K562 (cell line): ENCODE data around the gene INTS6. TPM values are rescaled to one million over a fixed set of nuclear protein-coding genes. Genes with fewer than 3 reads are reported as not detected.

ENCODE experiments used
- ATAC-seq: fragments of 200-7000 bp; cut with Tn5 transposase; 3 replicates; pipeline ENCODE4 v1.9.1; 2020; ENCODE audit warnings: moderate library complexity
- BruUV-seq: library from RNA; stranded (reverse); fragments of 400-500 nt; replicated peaks from 2 replicates; lab custom pipeline; 2021; lab: Mats Ljungman, UMichigan
- CTCF ChIA-PET: fragments of 300-600 bp; formaldehyde crosslinking; extraction: SDS; loops from one replicate; lab custom pipeline; 2021; ENCODE audit warnings: low intra/inter-chr PET ratio; lab: Yijun Ruan, JAX
- POLR2A ChIA-PET: fragments of 300-600, 350-650 bp; sonication (Branson Sonifier 250); formaldehyde crosslinking; extraction: SDS; loops from one replicate; lab custom pipeline; 2021; ENCODE audit warnings: antibody characterized with exemption, inconsistent platforms; lab: Yijun Ruan, JAX
- DNase-seq, 4 experiments: peaks; one replicate each; pipeline versions ENCODE4 v3.0.0 to v3.0.0-alpha.2; 2011 to 2018; ENCODE audit warnings: low spot score in 3 of 4, mixed read lengths in 3 of 4; ENCODE audit errors: extremely low read depth in 1 of 4
- FAIRE-seq: peaks from 2 replicates; lab custom pipeline; 2011; peaks lifted over from hg19 to GRCh38; lab: Jason Lieb, UNC
- H2AFZ ChIP-seq: 2 replicates; pipeline ENCODE4 v1.6.0; 2011; ENCODE audit warnings: low read depth, low read length, control low read depth, inconsistent platforms
- H3K27ac ChIP-seq: fragments of 200-600 bp; 3 replicates; pipeline ENCODE4 v1.8.0; 2011; ENCODE audit warnings: low read depth, mild to moderate bottlenecking, control low read depth, inconsistent platforms, low read length, moderate library complexity, mixed read lengths; ENCODE audit errors: extremely low read depth
- H3K27me3 ChIP-seq, 2 experiments: fragments of 300-600 bp in 1 of 2; 2 replicates in 1 of 2; 3 replicates in 1 of 2; pipeline versions ENCODE4 v1.6.0 to v1.8.0; 2011; ENCODE audit warnings: inconsistent platforms in 2 of 2, low read length in 2 of 2, mild to moderate bottlenecking in 1 of 2, mixed read lengths in 1 of 2, moderate library complexity in 1 of 2; ENCODE audit not compliant: control insufficient read depth in 2 of 2, insufficient read depth in 2 of 2
- H3K36me3 ChIP-seq: fragments of 300-600 bp; 3 replicates; pipeline ENCODE4 v1.8.0; 2011; ENCODE audit warnings: mild to moderate bottlenecking, low read length, inconsistent platforms; ENCODE audit not compliant: control insufficient read depth, insufficient read depth
- H3K4me1 ChIP-seq, 2 experiments: fragments of 200-600 bp in 1 of 2; replicated peaks in 1 of 2; 2 replicates in 1 of 2; 3 replicates in 1 of 2; pipeline versions ENCODE4 v1.5.1 to v1.8.0; 2011; ENCODE audit warnings: inconsistent platforms in 2 of 2, low read length in 2 of 2, mild to moderate bottlenecking in 1 of 2, mixed read lengths in 1 of 2, moderate library complexity in 1 of 2; ENCODE audit not compliant: control insufficient read depth in 2 of 2, insufficient read depth in 2 of 2
- H3K4me2 ChIP-seq: 2 replicates; pipeline ENCODE4 v1.6.1; 2011; ENCODE audit warnings: low read length, control low read depth, inconsistent platforms, mixed read lengths; ENCODE audit not compliant: insufficient read depth
- H3K4me3 ChIP-seq: fragments of 200-600 bp; sonication (generic), shearing (Covaris generic); 2 replicates; pipeline ENCODE4 v1.5.1; 2016; ENCODE audit warnings: control low read depth, inconsistent platforms
- H3K79me2 ChIP-seq: fragments of 200-600 bp; 3 replicates; pipeline ENCODE4 v1.8.0; 2011; ENCODE audit warnings: low read length, inconsistent platforms; ENCODE audit not compliant: control insufficient read depth, insufficient read depth
- H3K9ac ChIP-seq, 2 experiments: 2 replicates each; pipeline versions ENCODE4 v1.6.0 to v1.6.1; 2011; ENCODE audit warnings: low read depth in 2 of 2, low read length in 2 of 2, control low read depth in 1 of 2, inconsistent platforms in 1 of 2, mild to moderate bottlenecking in 1 of 2, mixed read lengths in 1 of 2; ENCODE audit not compliant: insufficient read depth in 1 of 2
- H3K9me1 ChIP-seq: one replicate; pipeline ENCODE4 v1.6.0; 2011; ENCODE audit warnings: inconsistent platforms, mild to moderate bottlenecking, low read length, moderate library complexity; ENCODE audit not compliant: control insufficient read depth, insufficient read depth
- H3K9me3 ChIP-seq: replicated peaks from 2 replicates; pipeline ENCODE4 v1.5.1; 2011; ENCODE audit warnings: low read depth, low read length, inconsistent platforms; ENCODE audit not compliant: control insufficient read depth, insufficient read depth
- H4K20me1 ChIP-seq: replicated peaks from 2 replicates; pipeline ENCODE4 v1.6.1; 2011; ENCODE audit warnings: low read length, inconsistent platforms, mixed read lengths; ENCODE audit not compliant: control insufficient read depth, insufficient read depth
- ASH1L ChIP-seq: fragments of 450-650 bp; IDR thresholded peaks from 2 replicates; pipeline ENCODE4 v1.6.1; 2018; ENCODE audit warnings: borderline replicate concordance, mild to moderate bottlenecking, low read depth; ENCODE audit not compliant: partially characterized antibody
- CEBPB ChIP-seq: fragments of 450-650 bp; IDR thresholded peaks from 2 replicates; pipeline ENCODE4 v1.6.1; 2016; ENCODE audit warnings: missing genetic modification characterization, missing compliant biosample characterization
- DEAF1 ChIP-seq: fragments of 450-650 bp; formaldehyde crosslinking; IDR thresholded peaks from 2 replicates; pipeline ENCODE4 v1.4.0; 2020; ENCODE audit warnings: mild to moderate bottlenecking, moderate library complexity
- ETV5 ChIP-seq: sonication (generic); formaldehyde crosslinking; IDR thresholded peaks from 2 replicates; pipeline ENCODE4 v1.4.0; 2020; ENCODE audit warnings: low read depth, mild to moderate bottlenecking, missing genetic modification reagents
- HDAC6 ChIP-seq: IDR thresholded peaks from 2 replicates; pipeline ENCODE4 v1.6.1; 2012; ENCODE audit warnings: low read depth, mild to moderate bottlenecking, control low read depth, inconsistent platforms, low read length, moderate library complexity
- NR1H2 ChIP-seq: sonication (generic); formaldehyde crosslinking; IDR thresholded peaks from 2 replicates; pipeline ENCODE4 v1.4.0; 2020; ENCODE audit warnings: mild to moderate bottlenecking, missing genetic modification reagents
- PHTF2 ChIP-seq: fragments of 250-450 bp; sonication (Bioruptor Pico); IDR thresholded peaks from 2 replicates; pipeline ENCODE4 v1.5.0; 2021; ENCODE audit warnings: mild to moderate bottlenecking
- TCFL5 ChIP-seq: fragments of 250-450 bp; sonication (Bioruptor Pico); conservative IDR thresholded peaks from 2 replicates; pipeline ENCODE4 v1.6.1; 2021; ENCODE audit warnings: mild to moderate bottlenecking, moderate library complexity, matching md5 sums
- ZFPM2 ChIP-seq: fragments of 250-450 bp; sonication (Bioruptor Pico); IDR thresholded peaks from 2 replicates; pipeline ENCODE4 v1.5.1; 2022; ENCODE audit warnings: mild to moderate bottlenecking
- ZNF347 ChIP-seq: fragments of 450-650 bp; formaldehyde crosslinking; IDR thresholded peaks from 2 replicates; pipeline ENCODE4 v1.4.0; 2020; ENCODE audit warnings: low read depth, mild to moderate bottlenecking, moderate library complexity
- ZNF561 ChIP-seq: fragments of 450-650 bp; formaldehyde crosslinking; conservative IDR thresholded peaks from 2 replicates; pipeline ENCODE4 v1.4.0; 2020; ENCODE audit warnings: mild to moderate bottlenecking, moderate library complexity
- ZNF586 ChIP-seq: fragments of 450-650 bp; formaldehyde crosslinking; conservative IDR thresholded peaks from 2 replicates; pipeline ENCODE4 v1.4.0; 2020; ENCODE audit warnings: mild to moderate bottlenecking, moderate library complexity
- ZNF707 ChIP-seq: fragments of 250-450 bp; sonication (Bioruptor Pico); conservative IDR thresholded peaks from 2 replicates; pipeline ENCODE4 v1.8.0; 2022; ENCODE audit warnings: inconsistent platforms, mild to moderate bottlenecking, moderate library complexity
- WGBS: fragments of 100-300 bp; shearing (Covaris generic); methylation state at CpG from one replicate; pipeline ENCODE4 v1.1.6; 2016; ENCODE audit warnings: low coverage, mixed read lengths; ENCODE audit not compliant: insufficient coverage; ENCODE audit errors: missing lambda C conversion rate; 5-methylcytosine and 5-hydroxymethylcytosine counted together
- in situ Hi-C: fragments of 300-500 bp; cut with MboI; formaldehyde crosslinking; loops from 4 replicates; pipeline ENCODE4 v1.15.0; 2018; ENCODE audit warnings: inconsistent platforms, mixed read lengths
- intact Hi-C: fragments of 100-400 bp; cut with micrococcal nuclease; formaldehyde crosslinking; loops from 2 replicates; pipeline ENCODE4 v1.14.2; 2022
- polyA plus RNA-seq, 8 experiments: library from polyadenylated mRNA; depleted of rRNA in 4 of 8; stranded (reverse) in 5 of 8; unstranded in 3 of 8; fragments of >200 nt; fragmentation: Nextera tagmentation in 2 of 8; fragmentation: Illumina TruSeq in 1 of 8; extraction: Ambion mirVana in 2 of 8; extraction: Trizol in 1 of 8; gene quantifications; 2 replicates each; pipeline versions ENCODE4 v1.2.1 to v1.2.3, GENCODE V29; 2011 to 2014; ENCODE audit warnings: inconsistent platforms in 1 of 8, missing spikeins in 1 of 8
- total RNA-seq, 7 experiments: library from RNA; depleted of rRNA in 6 of 7; stranded (reverse); fragments of >200 nt in 6 of 7; fragmentation: Illumina TruSeq in 2 of 7; extraction: Trizol in 2 of 7; gene quantifications; 2 replicates each; pipeline versions ENCODE4 v1.2.1 to v1.2.3, GENCODE V29; 2011 to 2021; ENCODE audit warnings: low replicate concordance in 1 of 7
- TF ChIP-seq, protein P1 (sequence below): fragments of 250-450 bp; sonication (Bioruptor Pico); IDR thresholded peaks from 2 replicates; pipeline ENCODE4 v1.8.0; 2022; ENCODE audit warnings: moderate library complexity, mild to moderate bottlenecking, inconsistent platforms

The INTS6 gene
- total and polyA plus RNA-seq, 9 of the 15 experiments (the other 6 are each of a cell fraction or from before 2014, with no cell fraction given), result 3.7 to 29.8 (median 16.1) TPM

DNA sequence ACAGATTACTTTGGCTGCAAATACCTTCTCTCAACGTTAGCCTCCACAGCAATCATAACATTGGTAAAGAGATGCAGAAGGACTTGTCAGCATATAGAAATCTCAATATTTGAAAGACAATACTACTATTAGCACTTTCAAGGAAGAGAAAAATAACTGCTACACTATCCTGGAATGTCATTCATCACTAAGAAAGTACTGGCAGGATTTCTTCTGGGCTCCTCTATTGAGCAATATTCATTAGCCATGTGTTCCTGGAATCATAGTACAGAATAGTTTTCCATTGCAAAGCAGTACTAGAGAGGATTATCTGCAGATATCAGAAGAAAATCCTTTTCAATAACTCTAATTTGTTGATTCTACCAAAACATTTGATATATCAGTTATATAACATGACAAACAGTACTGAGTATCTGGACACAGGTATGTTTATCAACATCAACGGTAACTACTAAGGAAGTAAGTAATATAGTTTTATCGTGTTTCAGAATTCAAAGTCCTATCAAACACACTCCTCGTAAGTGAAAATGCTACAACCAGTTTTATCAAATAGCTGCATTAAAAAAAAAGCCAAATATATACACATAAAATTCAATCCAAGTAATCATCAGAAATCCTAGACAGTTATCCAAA is 27.3 kb downstream of the INTS6 start:
- no peaks in the 10 kb centered on the region for H3K9me3 ChIP-seq
- intact Hi-C loops (no loop called here), in situ Hi-C loops (loop anchor here (25.0 kb wide), 1 partner anchor 712 kb away; the partner anchor contains the start of gene NEK5)
- TF ChIP-seq ZNF347 (CRISPR knock-in tag) (no peak), HDAC6 (no peak), ZNF561 (no peak), CEBPB (peak; percentile 30), ZNF707 (CRISPR knock-in tag) (no peak)
- no peaks in the 10 kb centered on the region for H3K9me1 ChIP-seq
- ChIA-PET POLR2A (interaction anchor here (2.1 kb wide), 1 partner anchor 27 kb away, joined by 6 read pairs; the partner anchor contains the start of gene INTS6), CTCF (no interaction called here)
- peaks cover 75% of the 10 kb centered on the region for H3K79me2 ChIP-seq
- H3K4me3 ChIP-seq, result no peak overlapping the region
- 80% methylated on average over 4 of the region's 4 CpGs for WGBS
- no TSS peak for BruUV-seq
- FAIRE-seq, result no peak
- no peak for DNase-seq
- no peak overlapping the region for H3K4me2 ChIP-seq
- no peaks in the 10 kb centered on the region for H3K27me3 ChIP-seq
- no peak for ATAC-seq
- no peak overlapping the region for H2AFZ ChIP-seq
- no peaks in the 10 kb centered on the region for H4K20me1 ChIP-seq
- H3K27ac ChIP-seq, result no peak overlapping the region
- H3K4me1 ChIP-seq, result no peaks in the 10 kb centered on the region
- H3K9ac ChIP-seq, result no peak overlapping the region
- H3K36me3 ChIP-seq, result peaks cover 53% of the 10 kb centered on the region

DNA sequence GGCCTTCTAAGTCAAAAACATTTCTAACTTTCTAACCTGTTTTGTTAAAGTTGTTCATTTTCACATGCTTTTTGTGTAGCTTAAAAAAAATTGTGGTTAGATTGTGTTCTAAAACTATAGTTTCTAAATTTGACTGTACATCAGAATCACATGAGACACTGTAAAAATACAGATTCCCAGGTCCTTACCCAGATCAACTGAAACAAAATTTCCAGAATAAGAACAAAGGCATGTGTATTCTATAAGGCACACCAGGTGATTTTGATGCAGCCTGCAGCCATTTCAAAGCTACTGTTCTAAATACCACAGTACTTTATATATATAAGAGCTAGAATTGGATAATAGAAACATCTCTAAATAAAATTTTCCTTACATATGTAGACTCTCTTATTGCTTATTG is 29.1 kb downstream of the INTS6 start:
- no peaks in the 10 kb centered on the region for H3K9me1 ChIP-seq
- no peak for TF ChIP-seq DEAF1 (CRISPR knock-in tag)
- TF ChIP-seq ETV5, result no peak
- no peak for TF ChIP-seq ASH1L
- TF ChIP-seq PHTF2 (CRISPR knock-in tag), result no peak
- TF ChIP-seq ZFPM2 (CRISPR knock-in tag), result no peak
- TF ChIP-seq NR1H2, result no peak
- TF ChIP-seq, protein P1, sequence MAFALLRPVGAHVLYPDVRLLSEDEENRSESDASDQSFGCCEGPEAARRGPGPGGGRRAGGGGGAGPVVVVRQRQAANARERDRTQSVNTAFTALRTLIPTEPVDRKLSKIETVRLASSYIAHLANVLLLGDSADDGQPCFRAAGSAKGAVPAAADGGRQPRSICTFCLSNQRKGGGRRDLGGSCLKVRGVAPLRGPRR (CRISPR knock-in tag), result no peak
- TF ChIP-seq ZNF586 (CRISPR knock-in tag), result no peak
- no peak for TF ChIP-seq TCFL5 (CRISPR knock-in tag)
- H3K79me2 ChIP-seq, result peaks cover 86% of the 10 kb centered on the region
- intact Hi-C loops, result no loop called here
- no peak overlapping the region for H2AFZ ChIP-seq
- no peak overlapping the region for H3K4me2 ChIP-seq
- H3K9me3 ChIP-seq, result no peaks in the 10 kb centered on the region; the same call in 1 of the 2 replicates
- no peak overlapping the region for H3K27ac ChIP-seq
- no peaks in the 10 kb centered on the region for H3K27me3 ChIP-seq
- H4K20me1 ChIP-seq, result no peaks in the 10 kb centered on the region
- no peak for DNase-seq
- CTCF ChIA-PET, result interaction anchor here (0.6 kb wide), 1 partner anchor 85 kb away, joined by 3 read pairs; no protein-coding TSS in a partner anchor
- no peak overlapping the region for H3K4me3 ChIP-seq
- in situ Hi-C loops, result no loop called here
- POLR2A ChIA-PET, result interaction anchor here (0.6 to 2.1 kb wide), 2 partner anchors 18 to 29 kb away, joined by 3 to 6 read pairs; partner anchors contain the start of gene INTS6
- FAIRE-seq, result no peak
- BruUV-seq, result no TSS peak
- no peaks in the 10 kb centered on the region for H3K4me1 ChIP-seq
- peaks cover 42% of the 10 kb centered on the region for H3K36me3 ChIP-seq
- ATAC-seq, result no peak
- H3K9ac ChIP-seq, result no peak overlapping the region
